22Rv1 (cell line): ENCODE data around the gene AGAP3.

ENCODE experiments used
- H3K27ac ChIP-seq: fragments of 450-650 bp; 2 replicates; pipeline ENCODE4 v1.5.1; 2017
- ZFX ChIP-seq: fragments of 450-650 bp; IDR thresholded peaks from 2 replicates; pipeline ENCODE4 v1.6.1; 2017; ENCODE audit warnings: antibody characterized with exemption, borderline replicate concordance
- TF ChIP-seq, protein P1 (sequence below): fragments of 450-650 bp; IDR thresholded peaks from 2 replicates; pipeline ENCODE4 v1.5.1; 2017; ENCODE audit warnings: mild to moderate bottlenecking

The AGAP3 gene

DNA sequence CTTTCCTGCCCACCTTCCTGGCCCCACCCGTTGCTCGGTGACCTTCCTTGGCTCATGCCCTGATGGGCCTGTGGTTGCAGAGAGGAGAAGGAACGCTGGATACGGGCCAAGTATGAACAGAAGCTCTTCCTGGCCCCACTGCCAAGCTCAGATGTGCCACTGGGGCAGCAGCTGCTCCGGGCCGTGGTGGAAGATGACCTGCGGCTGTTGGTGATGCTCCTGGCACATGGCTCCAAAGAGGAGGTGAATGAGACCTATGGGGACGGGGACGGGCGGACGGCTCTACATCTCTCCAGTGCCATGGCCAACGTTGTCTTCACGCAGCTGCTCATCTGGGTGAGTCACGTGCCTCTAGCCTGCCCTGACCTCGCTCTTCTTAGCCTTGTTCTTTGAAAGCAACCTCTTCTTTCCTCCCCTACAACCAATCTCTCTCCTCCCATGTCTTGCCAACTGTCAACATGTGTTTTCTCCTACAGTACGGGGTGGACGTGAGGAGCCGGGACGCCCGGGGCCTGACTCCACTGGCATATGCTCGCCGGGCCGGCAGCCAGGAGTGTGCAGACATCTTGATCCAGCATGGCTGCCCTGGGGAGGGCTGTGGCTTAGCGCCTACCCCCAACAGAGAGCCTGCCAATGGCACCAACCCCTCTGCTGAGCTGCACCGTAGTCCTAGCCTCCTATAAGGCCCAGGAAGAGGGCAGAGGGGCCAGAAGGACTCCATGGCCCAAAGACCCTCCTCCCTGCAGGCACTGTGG is 57.2 kb downstream of the AGAP3 start:
- TF ChIP-seq, protein P1, sequence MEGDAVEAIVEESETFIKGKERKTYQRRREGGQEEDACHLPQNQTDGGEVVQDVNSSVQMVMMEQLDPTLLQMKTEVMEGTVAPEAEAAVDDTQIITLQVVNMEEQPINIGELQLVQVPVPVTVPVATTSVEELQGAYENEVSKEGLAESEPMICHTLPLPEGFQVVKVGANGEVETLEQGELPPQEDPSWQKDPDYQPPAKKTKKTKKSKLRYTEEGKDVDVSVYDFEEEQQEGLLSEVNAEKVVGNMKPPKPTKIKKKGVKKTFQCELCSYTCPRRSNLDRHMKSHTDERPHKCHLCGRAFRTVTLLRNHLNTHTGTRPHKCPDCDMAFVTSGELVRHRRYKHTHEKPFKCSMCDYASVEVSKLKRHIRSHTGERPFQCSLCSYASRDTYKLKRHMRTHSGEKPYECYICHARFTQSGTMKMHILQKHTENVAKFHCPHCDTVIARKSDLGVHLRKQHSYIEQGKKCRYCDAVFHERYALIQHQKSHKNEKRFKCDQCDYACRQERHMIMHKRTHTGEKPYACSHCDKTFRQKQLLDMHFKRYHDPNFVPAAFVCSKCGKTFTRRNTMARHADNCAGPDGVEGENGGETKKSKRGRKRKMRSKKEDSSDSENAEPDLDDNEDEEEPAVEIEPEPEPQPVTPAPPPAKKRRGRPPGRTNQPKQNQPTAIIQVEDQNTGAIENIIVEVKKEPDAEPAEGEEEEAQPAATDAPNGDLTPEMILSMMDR: no peak
- TF ChIP-seq ZFX: no peak
- no peak overlapping the region for H3K27ac ChIP-seq

DNA sequence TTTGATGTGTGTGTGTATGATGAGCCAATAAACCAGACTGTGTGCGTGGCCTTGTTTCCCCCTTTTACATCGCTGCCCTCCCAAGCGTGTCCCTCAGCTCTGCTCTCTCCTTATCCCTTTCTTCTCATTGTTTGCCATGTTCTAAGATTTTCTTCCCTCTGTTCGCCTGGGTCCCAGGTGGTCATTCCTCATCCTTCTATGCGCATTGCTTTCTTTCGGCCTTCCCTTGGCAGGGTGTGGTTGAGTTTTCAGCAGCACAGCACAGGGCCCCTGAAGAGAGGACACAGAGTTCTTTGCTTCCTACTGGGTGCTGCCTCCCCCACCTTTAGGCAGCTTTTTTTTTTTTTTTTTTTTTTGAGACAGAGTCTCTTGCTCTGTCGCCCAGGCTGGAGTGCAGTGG is 58.1 kb downstream of the AGAP3 start:
- no peak for TF ChIP-seq ZFX
- TF ChIP-seq, protein P1: no peak
- no peak overlapping the region for H3K27ac ChIP-seq

- no peak overlapping the region for H3K27ac ChIP-seq
- TF ChIP-seq, protein P1: no peak
- TF ChIP-seq ZFX: no peak
Observed at GRCh38 chr7:151146761-151147160, 60.5 kb downstream of the AGAP3 start.

GRCh38 chr7:151148319-151149259 is 62.3 kb downstream of the AGAP3 start:
- TF ChIP-seq ZFX: no peak
- TF ChIP-seq, protein P1: no peak
- no peak overlapping the region for H3K27ac ChIP-seq

GRCh38 chr7:151150388-151150787 is 64.1 kb downstream of the AGAP3 start:
- H3K27ac ChIP-seq: no peak overlapping the region
- TF ChIP-seq, protein P1: no peak
- TF ChIP-seq ZFX: no peak

- no peak overlapping the region for H3K27ac ChIP-seq
- TF ChIP-seq, protein P1: peak; percentile 35
- no peak for TF ChIP-seq ZFX
Observed at GRCh38 chr7:151152643-151153513, 66.6 kb downstream of the AGAP3 start.
